T-helper 17 cell (primary cell): ENCODE measurements around the gene C2orf74. TPM values are rescaled to one million over a fixed set of nuclear protein-coding genes. Genes with fewer than 3 reads are reported as not detected.
"Not testable (repeated sequence)": the region's sequence is repeated elsewhere in the genome, so short reads cannot be mapped to it uniquely, and the experiment has no call there.

Experiments used
- ATAC-seq: fragments of 150-1000 bp; cut with Tn5 transposase; 2 replicates; pipeline ENCODE4 v1.10.0; 2021; ENCODE audit warnings: mild to moderate bottlenecking, moderate library complexity
- DNase-seq, 3 donors: peaks; one replicate each; pipeline versions ENCODE4 v3.0.0 to v3.0.0-alpha.2; 2020 to 2021
- H3K9me3 ChIP-seq: one replicate; pipeline ENCODE4 v1.7.0; 2013; ENCODE audit warnings: low read length, mild to moderate bottlenecking; ENCODE audit not compliant: control insufficient read depth, poor library complexity, severe bottlenecking
- H3K27ac Mint-ChIP-seq: one replicate; pipeline ENCODE4 v1.8.0; 2022; ENCODE audit warnings: mild to moderate bottlenecking, moderate library complexity, mixed read lengths
- H3K27me3 Mint-ChIP-seq: one replicate; pipeline ENCODE4 v1.8.0; 2022; ENCODE audit warnings: mixed read lengths
- H3K36me3 Mint-ChIP-seq: one replicate; pipeline ENCODE4 v1.8.0; 2022; ENCODE audit warnings: low read depth, mixed read lengths
- H3K4me1 Mint-ChIP-seq: one replicate; pipeline ENCODE4 v1.8.0; 2022; ENCODE audit warnings: mild to moderate bottlenecking, mixed read lengths
- H3K4me3 Mint-ChIP-seq: one replicate; pipeline ENCODE4 v1.8.0; 2022; ENCODE audit warnings: mild to moderate bottlenecking, moderate library complexity, mixed read lengths
- total RNA-seq, 4 donors: library from RNA in 2 of 4; stranded (reverse) in 2 of 4; gene quantifications; one replicate each; pipeline ENCODE4 v1.2.3 and lab custom pipeline; 2022 to 2026

The C2orf74 gene
- total RNA-seq, 2 donors from 2014 or later = 3.9 to 4.9 TPM

DNA sequence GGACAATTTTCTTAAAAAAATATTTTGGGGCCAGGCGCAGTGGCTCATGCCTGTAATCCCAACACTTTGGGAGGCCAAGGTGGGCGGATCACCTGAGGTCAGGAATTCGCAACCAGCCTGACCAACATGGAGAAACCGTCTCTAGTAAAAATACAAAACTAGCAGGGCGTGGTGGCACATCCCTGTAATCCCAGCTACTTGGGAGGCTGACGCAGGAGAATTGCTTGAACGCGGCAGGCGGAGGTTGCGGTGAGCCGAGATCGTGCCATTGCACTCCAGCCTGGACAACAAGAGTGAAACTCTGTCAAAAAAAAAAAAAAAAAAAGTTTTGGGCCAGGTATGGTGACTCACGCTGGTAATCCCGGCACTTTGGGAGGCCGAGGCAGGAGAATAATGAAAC lies 32.7 kb downstream of the C2orf74 start:
- H3K4me1 Mint-ChIP-seq, H3K36me3 Mint-ChIP-seq, H3K4me3 Mint-ChIP-seq, DNase-seq, ATAC-seq, H3K27me3 Mint-ChIP-seq, H3K9me3 ChIP-seq: not testable (repeated sequence)
- peak overlapping the region; percentile 37 for H3K27ac Mint-ChIP-seq

DNA sequence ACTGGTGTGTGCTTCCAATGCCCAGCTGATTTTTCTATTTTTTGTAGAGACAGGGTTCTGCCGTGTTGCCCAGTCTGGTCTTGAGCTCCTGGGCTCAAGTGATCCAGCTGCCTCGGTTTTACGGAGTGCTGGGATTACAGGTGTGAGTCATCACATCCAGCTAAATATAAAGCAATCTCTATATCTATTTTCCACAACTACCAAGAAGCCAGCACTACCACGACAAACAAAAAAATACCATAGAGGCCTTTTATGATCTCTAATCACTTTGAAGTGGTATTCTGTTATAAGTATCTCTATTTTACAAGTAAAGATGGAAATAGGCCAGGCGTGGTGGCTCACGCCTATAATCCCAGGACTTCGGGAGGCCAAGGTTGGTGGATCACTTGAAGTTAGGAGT lies 34.7 kb downstream of the C2orf74 start:
- peak overlapping the region; percentile 51 for H3K27ac Mint-ChIP-seq
- H3K36me3 Mint-ChIP-seq = no peaks in the 10 kb centered on the region
- no peaks in the 10 kb centered on the region for H3K27me3 Mint-ChIP-seq
- H3K9me3 ChIP-seq = no peaks in the 10 kb centered on the region
- peaks cover 4% of the 10 kb centered on the region for H3K4me1 Mint-ChIP-seq
- no peak overlapping the region for H3K4me3 Mint-ChIP-seq
- ATAC-seq (no peak), DNase-seq (no peak)

DNA sequence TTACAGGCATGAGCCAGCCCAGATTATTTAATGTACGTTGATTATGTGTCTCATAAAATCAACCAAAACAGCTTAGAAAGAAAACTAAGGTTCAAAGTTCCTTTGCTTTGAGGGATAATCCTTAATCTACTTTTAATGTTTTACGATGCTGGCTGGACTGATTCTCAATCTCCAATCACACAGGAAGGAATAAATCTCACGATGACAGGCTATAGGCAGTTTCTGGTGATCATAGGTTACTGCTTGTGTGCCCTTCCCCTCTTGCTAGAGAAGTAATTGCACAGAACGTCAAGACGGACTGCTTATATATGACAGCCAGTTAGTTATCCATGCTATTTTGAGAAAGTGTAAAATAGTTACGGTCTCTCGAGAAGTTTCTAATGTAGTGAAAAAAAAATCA lies 43.1 kb downstream of the C2orf74 start:
- Mint-ChIP-seq H3K36me3 (peaks cover 13% of the 10 kb centered on the region), H3K27ac (no peak overlapping the region), H3K4me1 (no peaks in the 10 kb centered on the region), H3K27me3 (no peaks in the 10 kb centered on the region), H3K4me3 (no peak overlapping the region)
- DNase-seq (no peak), ATAC-seq (no peak)
- no peaks in the 10 kb centered on the region for H3K9me3 ChIP-seq

DNA sequence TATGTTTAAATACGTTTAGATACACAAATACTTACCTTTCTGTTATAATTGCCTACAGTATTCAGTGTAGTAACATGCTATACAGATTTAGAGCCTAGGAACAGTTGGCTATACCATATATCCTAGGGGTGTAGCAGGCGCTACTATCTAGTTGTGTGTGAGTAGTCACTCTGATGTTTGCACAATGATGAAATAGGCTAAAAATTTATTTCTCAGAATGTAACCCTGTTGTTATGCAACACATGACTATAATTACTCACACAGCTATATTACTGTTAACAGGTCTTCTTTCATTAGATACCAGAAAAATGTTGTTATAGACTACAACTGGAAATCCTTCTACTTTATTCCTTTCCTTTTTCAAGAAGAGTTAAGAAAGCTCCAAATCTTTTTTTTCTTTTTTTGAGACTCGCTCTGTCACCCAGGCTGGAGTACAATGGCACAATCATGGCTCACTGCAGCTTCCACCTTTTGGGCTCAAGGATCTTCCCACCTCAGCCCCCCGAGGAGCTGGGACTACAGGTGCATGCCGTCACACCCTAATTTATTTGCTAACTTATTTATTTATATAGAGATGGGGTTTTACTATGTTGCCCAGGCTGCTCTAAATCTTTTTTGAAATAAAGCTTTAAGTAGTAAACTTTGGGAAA lies 48.5 kb downstream of the C2orf74 start:
- no peaks in the 10 kb centered on the region for H3K9me3 ChIP-seq
- Mint-ChIP-seq H3K4me3 (no peak overlapping the region), H3K27ac (no peak overlapping the region), H3K27me3 (no peaks in the 10 kb centered on the region), H3K36me3 (peaks cover 5% of the 10 kb centered on the region), H3K4me1 (no peaks in the 10 kb centered on the region)
- DNase-seq = no peak
- ATAC-seq = no peak

DNA sequence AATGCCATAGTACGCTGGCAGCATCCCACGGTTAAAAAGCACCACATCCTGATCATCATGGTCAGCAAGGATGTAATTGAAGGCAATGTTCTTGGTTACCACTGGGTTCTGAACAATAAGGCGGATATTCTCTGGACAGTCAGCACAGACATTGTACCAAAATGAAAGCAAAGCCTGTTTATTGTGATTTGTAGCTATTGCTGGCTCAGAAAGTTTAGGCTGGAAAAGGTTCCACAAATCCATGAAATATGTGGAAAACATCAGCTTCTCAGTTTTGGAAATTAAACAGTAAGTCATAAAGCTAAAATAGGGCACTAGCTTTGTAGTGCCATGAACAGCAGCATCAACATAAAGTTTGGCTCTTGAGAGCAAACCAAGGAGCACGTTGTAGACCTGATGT lies 52.2 kb downstream of the C2orf74 start:
- Mint-ChIP-seq H3K27me3 (no peaks in the 10 kb centered on the region), H3K4me3 (no peak overlapping the region), H3K4me1 (peaks cover 3% of the 10 kb centered on the region), H3K36me3 (peaks cover 2% of the 10 kb centered on the region), H3K27ac (no peak overlapping the region)
- no peaks in the 10 kb centered on the region for H3K9me3 ChIP-seq
- ATAC-seq = no peak
- no peak for DNase-seq

Other genes starting within 250 kb of the C2orf74 start
- 10 to 100 TPM; 10.8 to 15.1 TPM for gene PEX13, start 144.5 kb upstream of the C2orf74 start, total RNA-seq
- gene PUS10, start 143.9 kb upstream of the C2orf74 start, total RNA-seq = 1 to 10 TPM; 3.2 to 4.2 TPM
- 1 to 10 TPM; 3.4 to 4.3 TPM for gene SANBR, start 96.3 kb upstream of the C2orf74 start, total RNA-seq